ENCODE data around the gene CRYBG3.

GRCh38 chr3:97860364-97860763 lies 38.6 kb downstream of the CRYBG3 start:
- no peak for TF ChIP-seq CTCF (conservative IDR thresholded peaks at IDR 0.05 in 1 of 2, IDR thresholded peaks at IDR 0.05 in 1 of 2; ENCODE audit: low read depth in 1 of 2, low read length in 2 of 2)
- TF ChIP-seq EZH2 (IDR thresholded peaks at IDR 0.05; ENCODE audit: low read length, missing control alignments) = no peak

Data from fibroblast of lung (primary cell).